ENCODE measurements around the gene OAT. TPM values are rescaled to one million over a fixed set of nuclear protein-coding genes. Genes with fewer than 3 reads are reported as not detected.
"Not testable (repeated sequence)": the region's sequence is repeated elsewhere in the genome, so short reads cannot be mapped to it uniquely, and the experiment has no call there.

Gene OAT
- total RNA-seq, 4 donors from 2014 or later, result 63.5 to 98.1 (median 92.1) TPM

DNA sequence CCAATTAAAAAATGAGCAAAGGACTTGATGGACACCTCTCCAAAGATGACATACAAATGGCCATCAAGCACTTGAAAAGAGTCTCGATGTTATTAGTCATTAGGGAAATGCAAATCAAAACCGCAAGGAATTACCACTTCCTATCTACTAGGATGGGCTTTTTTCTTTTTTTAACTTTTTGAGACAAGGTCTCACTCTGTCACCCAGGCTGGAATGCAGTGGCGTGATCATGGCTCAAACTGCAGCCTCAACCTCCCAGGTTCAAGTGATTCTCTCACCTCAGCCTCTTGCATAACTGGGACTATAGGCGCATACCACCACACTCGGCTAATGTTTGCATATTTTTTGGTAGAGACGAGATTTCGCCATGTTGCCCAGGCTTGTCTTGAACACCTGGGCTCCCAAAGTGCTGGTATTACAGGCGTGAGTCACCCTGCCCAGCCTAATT lies 17.5 kb upstream of the OAT start:
- no peak for TF ChIP-seq CTCF (IDR thresholded peaks at IDR 0.05)
- TF ChIP-seq POLR2A (IDR thresholded peaks at IDR 0.05), result no peak
- H3K4me3 ChIP-seq (ENCODE audit: low read depth, poor library complexity, severe bottlenecking), result no peak overlapping the region
- no peak for DNase-seq (ENCODE audit: low spot score in 2 of 2)
- intact Hi-C loops (cut with DNase I; ENCODE audit: low total_unique reads), result no loop called here
- WGBS, 2 donors, result 49 to 64% methylated on average over 7 to 8 of the region's 8 CpGs

GRCh38 chr10:124435683-124436082 lies 17.0 kb upstream of the OAT start:
- 71 to 82% methylated on average over 4 of the region's 4 CpGs for WGBS, 2 donors
- DNase-seq (ENCODE audit: low spot score in 2 of 2); intact Hi-C loops (cut with DNase I; ENCODE audit: low total_unique reads); H3K4me3 ChIP-seq (ENCODE audit: low read depth, poor library complexity, severe bottlenecking): not testable (repeated sequence)

- no peak for TF ChIP-seq CTCF (IDR thresholded peaks at IDR 0.05)
- TF ChIP-seq POLR2A (IDR thresholded peaks at IDR 0.05), result no peak
- 44 to 48% methylated on average over 3 of the region's 3 CpGs for WGBS, 2 donors
- H3K4me3 ChIP-seq (ENCODE audit: low read depth, poor library complexity, severe bottlenecking), result no peak overlapping the region
- intact Hi-C loops (cut with DNase I; ENCODE audit: low total_unique reads), result no loop called here
- no peak for DNase-seq (ENCODE audit: low spot score in 2 of 2)
Observed at GRCh38 chr10:124433461-124433860, 14.7 kb upstream of the OAT start.

- no peak overlapping the region for H3K4me3 ChIP-seq (ENCODE audit: low read depth, poor library complexity, severe bottlenecking)
- intact Hi-C loops (cut with DNase I; ENCODE audit: low total_unique reads), result no loop called here
- WGBS, 2 donors, result 82 to 84% methylated on average over 4 of the region's 4 CpGs
- DNase-seq (ENCODE audit: low spot score in 2 of 2), result no peak
- TF ChIP-seq POLR2A (IDR thresholded peaks at IDR 0.05), result no peak
- TF ChIP-seq CTCF (IDR thresholded peaks at IDR 0.05), result no peak
Observed at GRCh38 chr10:124430077-124430476, 11.4 kb upstream of the OAT start.

DNA sequence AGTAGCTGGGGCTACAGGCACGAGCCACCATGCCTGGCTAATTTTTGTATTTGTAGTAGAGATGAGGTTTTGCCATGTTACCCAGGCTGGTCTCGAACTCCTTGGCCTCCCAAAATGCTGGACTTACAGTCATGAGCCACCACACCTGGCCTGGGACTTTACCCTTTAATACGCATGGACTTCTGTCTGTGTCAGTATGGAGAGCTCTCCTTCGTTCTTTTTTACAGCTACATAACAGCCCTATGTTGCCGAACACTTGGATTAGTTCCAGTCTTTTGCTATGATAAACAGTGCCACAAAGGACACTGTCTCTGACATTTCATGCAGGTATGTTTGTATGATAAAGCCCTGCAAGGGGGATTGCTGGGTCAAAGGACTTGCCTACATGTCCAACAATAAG lies 10.9 kb upstream of the OAT start:
- intact Hi-C loops (cut with DNase I; ENCODE audit: low total_unique reads), result no loop called here
- WGBS, 2 donors, result 67 to 74% methylated on average over 5 of the region's 5 CpGs
- H3K4me3 ChIP-seq (ENCODE audit: low read depth, poor library complexity, severe bottlenecking), result no peak overlapping the region
- TF ChIP-seq CTCF (IDR thresholded peaks at IDR 0.05), result no peak
- TF ChIP-seq POLR2A (IDR thresholded peaks at IDR 0.05), result no peak
- DNase-seq (ENCODE audit: low spot score in 2 of 2), result peak in 1 of 2 donors; percentile 66

GRCh38 chr10:124428207-124428777 lies 9.6 kb upstream of the OAT start:
- intact Hi-C loops (cut with DNase I; ENCODE audit: low total_unique reads), result no loop called here
- peak in 1 of 2 donors; percentile 39 for DNase-seq (ENCODE audit: low spot score in 2 of 2)
- WGBS, 2 donors, result 45 to 51% methylated on average over 3 of the region's 3 CpGs
- TF ChIP-seq CTCF (IDR thresholded peaks at IDR 0.05) (no peak), POLR2A (IDR thresholded peaks at IDR 0.05) (no peak)
- no peak overlapping the region for H3K4me3 ChIP-seq (ENCODE audit: low read depth, poor library complexity, severe bottlenecking)
